Upper lobe of right lung (tissue), 1 donor: Measurements from ENCODE around the gene RPA1. TPM values are rescaled to one million over a fixed set of nuclear protein-coding genes. Genes with fewer than 3 reads are reported as not detected.

ENCODE experiments used
- ATAC-seq: fragments of 200-7000 bp; cut with Tn5 transposase; one replicate; pipeline ENCODE4 v1.9.1; 2020; ENCODE audit warnings: mild to moderate bottlenecking, moderate library complexity
- DNase-seq: peaks from one replicate; pipeline ENCODE4 v3.0.0-alpha.2; 2020
- H3K27ac ChIP-seq: fragments of 200-600 bp; one replicate; pipeline ENCODE4 v1.8.0; 2022
- H3K27me3 ChIP-seq: fragments of 200-600 bp; one replicate; pipeline ENCODE4 v1.8.0; 2022; ENCODE audit warnings: mild to moderate bottlenecking
- H3K36me3 ChIP-seq: fragments of 200-600 bp; one replicate; pipeline ENCODE4 v1.8.0; 2022
- H3K4me1 ChIP-seq: fragments of 200-600 bp; one replicate; pipeline ENCODE4 v1.8.0; 2022
- H3K4me3 ChIP-seq: fragments of 200-600 bp; one replicate; pipeline ENCODE4 v1.8.0; 2022; ENCODE audit warnings: mild to moderate bottlenecking
- H3K9me3 ChIP-seq: fragments of 200-600 bp; one replicate; pipeline ENCODE4 v1.8.0; 2022
- CTCF ChIP-seq: fragments of 200-600 bp; IDR thresholded peaks from one replicate; pipeline ENCODE4 v1.8.0; 2022; ENCODE audit warnings: antibody characterized with exemption
- intact Hi-C: fragments of 100-400 bp; cut with DNase I; formaldehyde crosslinking; loops from one replicate; pipeline ENCODE4 v1.11.0; 2022
- total RNA-seq: library from RNA; stranded (reverse); fragmentation: NEBNext Ultra II Directional; extraction: Animal tissue kit (Norgen Biotek cat#: 25700); gene quantifications from one replicate; pipeline ENCODE4 v1.2.1, GENCODE V29; 2021
- donor health status: DM: no; HTN: yes; CAD: no; lungs with severe emphysema.

Gene RPA1
- total RNA-seq, 1 donor from 2014 or later = 56.7 TPM

- no peak for DNase-seq
- no peak for ATAC-seq
- TF ChIP-seq CTCF = no peak
- peaks cover 37% of the 10 kb centered on the region for H3K27me3 ChIP-seq
- intact Hi-C loops = no loop called here
- no peak overlapping the region for H3K27ac ChIP-seq
- H3K4me3 ChIP-seq = no peak overlapping the region
- H3K9me3 ChIP-seq = no peaks in the 10 kb centered on the region
- H3K36me3 ChIP-seq = no peaks in the 10 kb centered on the region
- H3K4me1 ChIP-seq = no peaks in the 10 kb centered on the region
Observed at GRCh38 chr17:1914661-1915083, 84.9 kb downstream of the RPA1 start.

- TF ChIP-seq CTCF = no peak
- no peak overlapping the region for H3K27ac ChIP-seq
- DNase-seq (no peak), ATAC-seq (no peak)
- intact Hi-C loops = no loop called here
- no peak overlapping the region for H3K4me3 ChIP-seq
- H3K36me3 ChIP-seq = no peaks in the 10 kb centered on the region
- no peaks in the 10 kb centered on the region for H3K4me1 ChIP-seq
- H3K9me3 ChIP-seq = no peaks in the 10 kb centered on the region
- peaks cover 27% of the 10 kb centered on the region for H3K27me3 ChIP-seq
Observed at GRCh38 chr17:1915889-1916288, 86.1 kb downstream of the RPA1 start.

GRCh38 chr17:1916316-1916715, 86.5 kb downstream of the RPA1 start:
- Histone ChIP-seq H3K4me3 (no peak overlapping the region), H3K36me3 (no peaks in the 10 kb centered on the region), H3K4me1 (no peaks in the 10 kb centered on the region), H3K27ac (no peak overlapping the region), H3K9me3 (no peaks in the 10 kb centered on the region), H3K27me3 (peaks cover 27% of the 10 kb centered on the region)
- intact Hi-C loops = no loop called here
- TF ChIP-seq CTCF = no peak
- DNase-seq (no peak), ATAC-seq (peak; percentile 54)

- no peaks in the 10 kb centered on the region for H3K9me3 ChIP-seq
- no peak for TF ChIP-seq CTCF
- H3K4me1 ChIP-seq = no peaks in the 10 kb centered on the region
- no peak for ATAC-seq
- peaks cover 19% of the 10 kb centered on the region for H3K27me3 ChIP-seq
- H3K36me3 ChIP-seq = no peaks in the 10 kb centered on the region
- DNase-seq = no peak
- intact Hi-C loops = no loop called here
- H3K27ac ChIP-seq = no peak overlapping the region
- no peak overlapping the region for H3K4me3 ChIP-seq
Observed at GRCh38 chr17:1916963-1917715, 87.3 kb downstream of the RPA1 start.

GRCh38 chr17:1918346-1919162, 88.7 kb downstream of the RPA1 start:
- no peaks in the 10 kb centered on the region for H3K36me3 ChIP-seq
- peaks cover 6% of the 10 kb centered on the region for H3K27me3 ChIP-seq
- no peak overlapping the region for H3K27ac ChIP-seq
- DNase-seq (no peak), ATAC-seq (no peak)
- no peak overlapping the region for H3K4me3 ChIP-seq
- no peaks in the 10 kb centered on the region for H3K4me1 ChIP-seq
- intact Hi-C loops = no loop called here
- no peak for TF ChIP-seq CTCF
- no peaks in the 10 kb centered on the region for H3K9me3 ChIP-seq
